Esophagus squamous epithelium (tissue), 4 donors: ENCODE results near the gene DCTN4.

Experiments
- CTCF ChIP-seq, 6 experiments: fragments of 450-650 bp in 4 of 6; fragments of 200-600 bp in 2 of 6; sonication (generic) in 2 of 6; IDR thresholded peaks; one replicate each; pipeline ENCODE4 v1.5.1; 2016 to 2019; ENCODE audit warnings: antibody characterized with exemption in 6 of 6, mild to moderate bottlenecking in 4 of 6, moderate library complexity in 4 of 6
- POLR2A ChIP-seq, 4 donors: fragments of 450-650 bp; IDR thresholded peaks; one replicate each; pipeline ENCODE4 v1.6.1; 2017; ENCODE audit warnings: antibody characterized with exemption in 4 of 4, mild to moderate bottlenecking in 4 of 4, moderate library complexity in 3 of 4

GRCh38 chr5:150671509-150672236 is 87.1 kb downstream of the DCTN4 start:
- TF ChIP-seq CTCF (IDR thresholded peaks at IDR 0.05), result no peak
- TF ChIP-seq POLR2A (IDR thresholded peaks at IDR 0.05), result no peak
